PFSK-1 (cell line): ENCODE data around the gene VENTX.

Experiments used
- FOXP2 ChIP-seq: optimal IDR thresholded peaks from 2 replicates; pipeline ENCODE3; 2011; ENCODE audit warnings: borderline replicate concordance, control low read depth, inconsistent platforms; ENCODE audit not compliant: insufficient read depth; ENCODE audit errors: extremely low read length, extremely low read depth
- POLR2AphosphoS5 ChIP-seq: IDR thresholded peaks from 2 replicates; pipeline ENCODE4 v1.6.1; 2012; ENCODE audit warnings: low read depth, mild to moderate bottlenecking, control low read depth, low read length, moderate library complexity
- SIN3A ChIP-seq: IDR thresholded peaks from 2 replicates; pipeline ENCODE4 v1.6.1; 2012; ENCODE audit warnings: mild to moderate bottlenecking, low read length, moderate library complexity, borderline replicate concordance; ENCODE audit not compliant: insufficient read depth
- TAF1 ChIP-seq: IDR thresholded peaks from 2 replicates; pipeline ENCODE4 v1.6.1; 2012; ENCODE audit warnings: low read length, control low read depth, borderline replicate concordance; ENCODE audit not compliant: insufficient read depth
- TF ChIP-seq, protein P1 (sequence below), 2 experiments: IDR thresholded peaks; 2 replicates each; pipeline versions ENCODE4 v1.6.1 to v1.8.0; 2011 to 2012; ENCODE audit warnings: low read depth in 2 of 2, low read length in 2 of 2, control low read depth in 1 of 2, inconsistent platforms in 1 of 2, mild to moderate bottlenecking in 1 of 2, moderate library complexity in 1 of 2; ENCODE audit not compliant: insufficient read depth in 1 of 2

The VENTX gene

GRCh38 chr10:133282846-133283390 lies 45.3 kb downstream of the VENTX start:
- no peak for TF ChIP-seq SIN3A
- TF ChIP-seq POLR2AphosphoS5: no peak
- TF ChIP-seq, protein P1, sequence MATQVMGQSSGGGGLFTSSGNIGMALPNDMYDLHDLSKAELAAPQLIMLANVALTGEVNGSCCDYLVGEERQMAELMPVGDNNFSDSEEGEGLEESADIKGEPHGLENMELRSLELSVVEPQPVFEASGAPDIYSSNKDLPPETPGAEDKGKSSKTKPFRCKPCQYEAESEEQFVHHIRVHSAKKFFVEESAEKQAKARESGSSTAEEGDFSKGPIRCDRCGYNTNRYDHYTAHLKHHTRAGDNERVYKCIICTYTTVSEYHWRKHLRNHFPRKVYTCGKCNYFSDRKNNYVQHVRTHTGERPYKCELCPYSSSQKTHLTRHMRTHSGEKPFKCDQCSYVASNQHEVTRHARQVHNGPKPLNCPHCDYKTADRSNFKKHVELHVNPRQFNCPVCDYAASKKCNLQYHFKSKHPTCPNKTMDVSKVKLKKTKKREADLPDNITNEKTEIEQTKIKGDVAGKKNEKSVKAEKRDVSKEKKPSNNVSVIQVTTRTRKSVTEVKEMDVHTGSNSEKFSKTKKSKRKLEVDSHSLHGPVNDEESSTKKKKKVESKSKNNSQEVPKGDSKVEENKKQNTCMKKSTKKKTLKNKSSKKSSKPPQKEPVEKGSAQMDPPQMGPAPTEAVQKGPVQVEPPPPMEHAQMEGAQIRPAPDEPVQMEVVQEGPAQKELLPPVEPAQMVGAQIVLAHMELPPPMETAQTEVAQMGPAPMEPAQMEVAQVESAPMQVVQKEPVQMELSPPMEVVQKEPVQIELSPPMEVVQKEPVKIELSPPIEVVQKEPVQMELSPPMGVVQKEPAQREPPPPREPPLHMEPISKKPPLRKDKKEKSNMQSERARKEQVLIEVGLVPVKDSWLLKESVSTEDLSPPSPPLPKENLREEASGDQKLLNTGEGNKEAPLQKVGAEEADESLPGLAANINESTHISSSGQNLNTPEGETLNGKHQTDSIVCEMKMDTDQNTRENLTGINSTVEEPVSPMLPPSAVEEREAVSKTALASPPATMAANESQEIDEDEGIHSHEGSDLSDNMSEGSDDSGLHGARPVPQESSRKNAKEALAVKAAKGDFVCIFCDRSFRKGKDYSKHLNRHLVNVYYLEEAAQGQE (IDR thresholded peaks at IDR 0.05; ENCODE audit: insufficient read depth in 1 of 2, low read depth in 2 of 2, low read length in 2 of 2): no peak
- TF ChIP-seq FOXP2: no peak
- TF ChIP-seq TAF1: no peak

DNA sequence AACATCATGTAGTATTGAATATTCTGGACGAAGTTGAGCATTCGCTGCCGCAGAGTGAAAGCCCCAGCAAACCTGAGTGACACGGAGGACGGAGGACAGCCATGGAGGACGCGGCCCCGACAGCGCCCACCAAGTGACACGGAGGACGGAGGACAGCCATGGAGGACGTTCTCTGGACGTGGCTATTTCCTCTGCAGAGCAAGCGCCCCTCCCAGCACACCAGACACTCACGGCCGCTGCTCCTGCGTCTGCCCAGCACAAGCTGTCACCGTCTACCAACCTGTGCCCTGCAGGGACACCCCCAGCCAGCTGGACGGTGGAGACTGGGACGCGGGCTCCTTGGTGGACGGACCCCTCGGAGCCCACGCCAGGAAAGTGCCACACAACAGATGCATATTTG lies 46.3 kb downstream of the VENTX start:
- TF ChIP-seq TAF1: no peak
- TF ChIP-seq POLR2AphosphoS5: no peak
- no peak for TF ChIP-seq SIN3A
- no peak for TF ChIP-seq FOXP2
- TF ChIP-seq, protein P1 (IDR thresholded peaks at IDR 0.05; ENCODE audit: insufficient read depth in 1 of 2, low read depth in 2 of 2, low read length in 2 of 2): no peak

DNA sequence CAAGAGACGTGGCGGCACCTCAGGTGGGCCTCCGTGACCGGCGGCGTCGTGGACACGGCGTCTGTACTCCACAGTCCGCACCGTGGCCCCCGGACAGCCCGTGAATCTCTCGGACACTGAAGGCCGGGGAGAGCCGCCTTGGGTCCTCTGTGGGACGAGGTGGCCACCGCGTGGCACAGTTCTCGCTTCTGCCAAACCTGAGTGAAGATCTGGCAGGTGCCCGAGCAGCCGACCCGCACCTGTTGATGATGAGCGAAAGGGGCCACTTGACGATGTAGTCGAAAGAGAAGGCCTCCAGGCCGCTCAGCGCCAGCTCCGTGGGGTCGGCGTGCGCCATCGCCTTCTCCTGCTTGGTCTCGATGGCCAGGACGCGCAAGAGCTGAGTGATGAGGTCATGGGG lies 47.6 kb downstream of the VENTX start:
- TF ChIP-seq, protein P1 (IDR thresholded peaks at IDR 0.05; ENCODE audit: insufficient read depth in 1 of 2, low read depth in 2 of 2, low read length in 2 of 2): no peak

DNA sequence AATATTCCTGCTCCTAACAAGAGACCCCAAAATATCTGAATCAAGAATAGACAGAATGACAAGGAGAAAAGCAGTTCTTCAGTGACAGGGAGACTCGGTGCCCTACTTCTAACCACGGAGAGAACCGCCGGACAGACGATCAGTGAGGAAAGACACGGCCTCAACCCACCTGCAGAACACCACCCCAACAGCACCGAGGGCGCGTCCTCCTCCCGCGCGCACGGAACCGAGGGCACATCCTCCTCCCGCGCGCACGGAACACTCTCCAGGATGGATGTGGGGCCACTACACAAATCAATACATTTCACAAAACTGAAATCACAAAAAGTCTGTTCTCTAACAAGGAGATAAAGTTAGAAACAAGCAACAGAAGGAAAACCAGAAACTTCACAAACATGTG lies 48.7 kb downstream of the VENTX start:
- TF ChIP-seq FOXP2 (no peak), POLR2AphosphoS5 (no peak), SIN3A (no peak), TAF1 (no peak)
- TF ChIP-seq, protein P1 (IDR thresholded peaks at IDR 0.05; ENCODE audit: insufficient read depth in 1 of 2, low read depth in 2 of 2, low read length in 2 of 2): no peak

GRCh38 chr10:133287832-133288500 lies 50.3 kb downstream of the VENTX start:
- TF ChIP-seq TAF1 (no peak), POLR2AphosphoS5 (no peak), FOXP2 (no peak), SIN3A (no peak)
- TF ChIP-seq, protein P1 (IDR thresholded peaks at IDR 0.05; ENCODE audit: insufficient read depth in 1 of 2, low read depth in 2 of 2, low read length in 2 of 2): no peak
